Eye (tissue), 1 donor: Measurements from ENCODE around the gene EEF1B2.
"Not testable (repeated sequence)": the region's sequence is repeated elsewhere in the genome, so short reads cannot be mapped to it uniquely, and the experiment has no call there.

Experiments
- DNase-seq: peaks from one replicate; pipeline ENCODE4 v3.0.0-alpha.2; 2015

The EEF1B2 gene

DNA sequence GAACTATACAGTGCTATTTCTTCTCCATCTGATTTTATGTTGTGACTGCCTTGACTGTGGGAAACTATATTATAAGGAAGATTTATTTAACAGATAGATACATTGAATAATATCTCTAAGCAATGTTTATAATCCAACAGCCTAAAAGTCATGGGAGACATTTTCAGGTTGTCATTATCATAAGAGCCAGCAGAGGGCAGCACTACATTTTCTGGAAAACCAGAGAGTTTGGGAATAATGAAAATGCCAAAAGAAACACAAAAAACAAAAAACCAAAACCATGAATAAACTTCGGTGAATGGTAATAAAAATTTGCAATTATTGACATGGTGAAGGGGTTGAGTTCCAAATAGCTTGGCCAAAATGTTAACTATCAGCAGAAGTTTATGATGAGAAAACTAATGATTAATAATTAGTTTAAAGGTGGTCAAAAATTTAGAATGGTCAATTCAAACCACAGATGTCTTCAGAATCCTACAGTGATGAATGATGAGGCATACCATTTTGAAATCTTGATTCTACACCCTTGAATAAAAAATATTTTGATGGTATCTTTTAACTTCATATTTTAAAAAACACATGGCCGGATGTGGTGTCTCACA is 4.7 kb downstream of the EEF1B2 start:
- DNase-seq, result peak; percentile 90

- not testable (repeated sequence) for DNase-seq
Observed at GRCh38 chr2:206168230-206168629, 8.5 kb downstream of the EEF1B2 start.

DNA sequence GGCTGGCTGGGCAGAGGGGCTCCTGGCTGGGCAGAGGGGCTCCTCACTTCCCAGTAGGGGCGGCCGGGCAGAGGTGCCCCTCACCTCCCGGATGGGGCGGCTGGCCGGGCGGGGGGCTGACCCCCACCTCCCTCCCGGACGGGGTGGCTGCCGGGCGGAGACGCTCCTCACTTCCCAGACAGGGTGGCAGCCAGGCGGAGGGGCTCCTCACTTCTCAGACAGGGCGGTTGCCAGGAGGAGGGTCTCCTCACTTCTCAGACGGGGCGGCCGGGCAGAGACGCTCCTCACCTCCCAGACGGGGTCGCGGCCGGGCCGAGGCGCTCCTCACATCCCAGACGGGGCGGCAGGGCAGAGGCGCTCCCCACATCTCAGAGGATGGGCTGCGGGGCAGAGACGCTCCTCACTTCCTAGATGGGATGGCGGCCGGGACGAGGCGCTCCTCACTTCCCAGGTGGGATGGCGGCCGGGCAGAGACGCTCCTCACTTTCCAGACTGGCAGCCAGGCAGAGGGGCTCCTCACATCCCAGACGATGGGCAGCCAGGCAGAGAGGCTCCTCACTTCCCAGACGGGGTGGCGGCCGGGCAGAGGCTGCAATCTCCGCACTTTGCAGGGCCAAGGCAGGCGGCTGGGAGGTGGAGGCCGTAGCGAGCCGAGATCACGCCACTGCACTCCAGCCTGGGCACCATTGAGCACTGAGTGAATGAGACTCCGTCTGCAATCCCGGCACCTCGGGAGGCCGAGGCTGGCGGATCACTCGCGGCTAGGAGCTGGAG is 12.1 kb downstream of the EEF1B2 start:
- DNase-seq, result not testable (repeated sequence)

GRCh38 chr2:206173147-206173546 is 13.5 kb downstream of the EEF1B2 start:
- DNase-seq, result no peak

DNA sequence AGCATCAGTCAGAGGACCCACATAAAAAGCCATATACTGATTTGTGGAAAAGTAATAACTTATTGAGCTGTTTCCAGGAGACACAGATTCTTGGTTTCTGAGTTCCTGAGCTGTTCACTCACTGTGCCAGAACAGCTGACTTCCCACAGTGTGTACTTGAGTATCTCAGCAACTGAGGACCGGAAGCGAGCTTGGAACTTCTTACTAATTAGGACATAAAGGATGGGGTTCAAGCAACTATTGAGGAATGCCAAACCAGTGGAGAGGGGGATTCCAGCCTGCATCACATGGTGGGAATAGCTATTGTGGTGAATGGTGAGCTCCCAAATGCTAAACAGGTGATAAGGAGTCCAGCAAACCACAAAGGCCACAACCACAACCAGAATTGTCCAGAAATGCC is 16.4 kb downstream of the EEF1B2 start:
- DNase-seq, result no peak

DNA sequence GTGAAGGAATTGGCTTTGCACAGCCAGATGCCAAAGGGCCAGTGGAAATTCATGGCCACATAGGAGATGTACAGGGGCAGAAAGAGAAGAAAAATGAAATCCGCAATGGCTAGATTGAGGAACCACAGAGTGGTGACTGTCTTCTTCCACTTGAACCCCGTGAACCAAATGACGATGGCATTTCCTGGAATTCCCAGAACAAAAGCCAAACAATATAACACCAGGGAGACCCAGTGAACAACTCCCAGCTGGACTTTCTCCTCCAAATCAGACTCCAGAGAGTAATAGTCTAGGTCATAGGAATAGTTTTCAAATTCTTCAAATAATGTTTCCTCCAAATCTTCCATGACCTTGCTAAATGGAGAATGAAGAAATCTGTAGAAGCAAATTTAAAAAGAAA is 17.2 kb downstream of the EEF1B2 start:
- DNase-seq, result no peak

- DNase-seq, result not testable (repeated sequence)
Observed at GRCh38 chr2:206181526-206181925, 21.8 kb downstream of the EEF1B2 start.

DNA sequence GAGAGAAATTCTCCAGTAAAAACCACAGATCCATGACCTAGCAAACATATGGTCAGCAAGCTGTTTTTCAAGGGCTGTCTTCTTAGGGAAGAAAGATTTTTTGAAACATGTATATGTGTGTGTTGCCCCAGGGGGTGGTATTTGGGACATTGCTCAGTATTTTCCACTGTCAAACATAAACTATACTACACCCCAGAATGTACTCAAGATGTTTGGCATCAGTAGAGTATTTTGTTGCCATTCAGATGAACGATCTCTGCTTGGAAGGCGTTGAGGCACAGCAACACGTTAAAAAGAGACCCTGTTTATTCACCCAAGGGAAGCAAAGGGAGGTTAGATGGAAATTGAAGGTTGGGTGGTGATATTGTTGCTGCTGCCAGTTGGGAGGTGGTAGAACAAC is 30.0 kb downstream of the EEF1B2 start:
- DNase-seq, result peak; percentile 20

DNA sequence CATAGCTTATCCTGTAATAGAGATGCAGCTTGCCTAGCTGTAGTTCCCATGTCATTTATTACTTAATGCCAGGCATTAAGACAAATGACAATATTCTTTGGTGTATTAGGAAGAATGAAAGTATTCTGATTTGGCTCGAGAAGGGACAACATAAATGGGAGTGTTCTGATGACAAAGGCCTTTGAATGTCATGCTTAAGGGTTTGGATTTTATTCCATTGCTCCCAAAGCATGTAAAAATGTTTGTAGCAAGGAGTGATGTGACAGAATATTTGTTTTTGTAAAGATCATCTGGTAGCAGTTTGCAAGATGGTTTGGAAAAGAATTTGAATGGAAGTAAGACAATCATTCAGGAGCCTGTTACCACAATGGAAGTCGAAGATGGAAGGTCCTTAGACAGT is 30.4 kb downstream of the EEF1B2 start:
- DNase-seq, result peak; percentile 5

GRCh38 chr2:206190689-206191088 is 31.0 kb downstream of the EEF1B2 start:
- DNase-seq, result no peak

- DNase-seq, result no peak
Observed at GRCh38 chr2:206192157-206192556, 32.5 kb downstream of the EEF1B2 start.

- DNase-seq, result no peak
Observed at GRCh38 chr2:206193671-206194357, 34.1 kb downstream of the EEF1B2 start.

DNA sequence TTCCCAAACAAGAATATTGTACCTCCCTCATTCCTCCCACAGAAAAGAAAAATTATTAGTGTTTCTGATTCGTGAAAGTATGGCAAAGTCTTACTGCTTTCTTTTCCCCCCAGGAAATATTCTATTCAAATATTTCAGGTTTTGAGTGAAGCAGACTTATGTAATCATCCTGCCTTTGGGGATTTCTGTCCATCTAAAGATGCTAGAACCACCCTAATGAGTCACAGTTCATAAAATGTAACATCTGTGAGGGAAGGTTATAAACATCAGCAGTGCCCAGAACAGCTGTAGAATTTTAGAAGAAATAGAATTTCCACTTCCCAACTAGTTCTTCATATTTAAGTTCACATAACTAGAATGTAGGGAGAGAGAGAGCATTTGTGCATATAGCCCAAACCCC is 39.0 kb downstream of the EEF1B2 start:
- no peak for DNase-seq

DNA sequence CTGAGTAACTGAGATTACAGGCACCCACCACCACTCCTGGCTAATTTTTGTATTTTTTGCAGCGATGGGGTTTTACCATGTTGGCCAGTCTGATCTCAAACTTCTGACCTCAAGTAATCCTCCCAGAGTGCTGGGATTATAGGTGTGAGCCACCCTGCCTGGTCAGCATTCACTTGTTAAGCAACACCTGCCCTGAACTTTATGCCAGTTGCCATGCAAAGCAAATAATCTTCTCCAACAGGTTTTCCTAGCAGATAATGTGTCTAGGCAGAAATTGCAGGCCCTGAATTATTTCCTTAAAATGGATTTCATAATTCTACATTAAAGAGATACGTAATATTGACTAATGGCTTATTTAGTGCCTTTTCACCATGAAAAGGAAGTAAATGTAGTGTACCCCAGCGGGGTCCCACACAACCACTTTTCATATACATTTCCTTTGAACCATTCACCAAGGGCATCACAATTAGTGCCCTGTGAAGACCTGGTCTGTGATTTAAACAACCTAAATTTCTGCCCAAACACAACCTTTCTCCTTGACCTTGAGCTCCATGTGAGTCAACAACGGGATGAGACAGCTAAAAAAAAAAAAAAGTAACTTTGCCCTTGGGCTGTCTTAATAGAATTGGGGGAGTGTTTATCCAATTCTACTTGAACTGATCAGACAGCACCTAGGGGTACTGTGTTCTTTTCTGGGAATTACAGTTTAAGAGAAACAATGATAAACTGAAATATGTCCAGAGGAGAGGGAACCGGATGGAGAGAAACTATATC is 41.6 kb downstream of the EEF1B2 start:
- no peak for DNase-seq

GRCh38 chr2:206202446-206202845 is 42.8 kb downstream of the EEF1B2 start:
- no peak for DNase-seq

DNA sequence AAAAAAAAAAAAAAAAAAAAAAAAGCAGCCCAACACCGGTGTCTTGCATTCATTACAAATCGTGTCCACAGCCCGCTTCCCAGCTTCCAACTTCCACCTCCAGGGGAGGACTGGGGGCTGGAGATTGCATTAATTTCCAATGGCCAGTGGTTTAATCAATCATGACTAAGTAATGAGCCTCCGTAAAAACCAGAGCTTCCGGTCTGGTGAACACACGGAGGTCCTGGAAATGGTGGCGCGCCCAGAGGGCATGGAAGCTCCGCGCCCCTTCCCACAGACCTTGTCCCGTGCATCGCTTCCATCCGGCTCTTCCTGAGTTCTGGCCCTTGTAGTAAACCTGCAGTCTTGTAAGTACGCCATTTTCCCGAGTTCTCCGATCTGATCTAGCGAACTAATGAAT is 43.6 kb downstream of the EEF1B2 start:
- DNase-seq, result no peak

GRCh38 chr2:206204710-206205109 is 45.0 kb downstream of the EEF1B2 start:
- DNase-seq, result no peak

DNA sequence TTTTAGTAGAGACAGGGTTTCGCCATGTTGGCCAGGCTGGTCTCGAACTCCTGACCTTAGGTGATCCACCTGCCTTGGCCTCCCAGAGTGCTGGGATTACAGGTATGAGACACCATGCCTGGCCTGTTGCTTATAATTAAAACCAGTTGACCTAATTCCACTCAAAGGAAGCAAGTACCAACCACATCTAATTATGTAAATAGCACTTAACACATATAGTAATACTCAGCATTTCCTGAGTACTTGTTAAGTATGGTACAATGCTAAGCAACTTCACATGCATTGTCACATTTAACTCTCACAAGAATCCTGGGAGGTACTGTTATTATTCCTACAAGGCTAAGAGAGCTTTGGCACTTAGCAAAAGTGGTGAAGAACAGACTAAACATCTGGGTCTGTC is 47.6 kb downstream of the EEF1B2 start:
- not testable (repeated sequence) for DNase-seq

GRCh38 chr2:206208900-206209299 is 49.2 kb downstream of the EEF1B2 start:
- DNase-seq, result no peak

DNA sequence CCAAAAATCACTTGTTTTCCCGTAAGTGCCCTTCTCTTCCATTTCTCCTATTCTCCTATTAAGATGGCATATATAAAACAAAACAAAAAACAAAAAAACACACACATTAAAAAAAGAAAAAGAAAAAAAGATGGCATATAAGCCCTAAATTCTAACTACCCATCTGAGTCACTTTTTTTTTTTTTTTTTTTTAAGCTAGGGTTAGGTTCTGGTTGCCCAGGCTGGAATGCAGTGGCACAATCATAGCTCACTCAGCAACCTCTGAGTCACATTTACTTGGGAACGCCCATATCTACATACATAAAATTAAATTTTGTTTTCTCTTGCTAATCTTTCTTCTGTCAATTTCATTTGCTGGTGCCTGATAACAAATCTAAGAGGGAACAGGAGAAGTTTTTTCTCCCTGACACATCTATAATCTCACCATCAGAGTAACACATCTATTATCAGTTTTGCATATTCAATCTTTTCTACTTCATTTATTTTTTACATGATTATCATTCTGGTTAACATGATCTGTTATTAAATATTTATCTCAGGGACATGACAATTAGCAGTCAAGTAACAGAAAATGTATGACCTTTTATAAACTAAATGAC is 52.1 kb downstream of the EEF1B2 start:
- no peak for DNase-seq
